NCI-H82 treated with DMSO at 0.1 percent for 48 hours (cell line): ENCODE measurements around the gene DOCK10.
A peak's percentile ranks its signal among the peaks of the same experiment; 100 is the strongest.
"Not testable (repeated sequence)": the region's sequence is repeated elsewhere in the genome, so short reads cannot be mapped to it uniquely, and the experiment has no call there.

Experiments
- DNase-seq: peaks from one replicate; lab custom pipeline; 2025; ENCODE audit not compliant: unreplicated experiment; lab: John Stamatoyannopoulos, UW

DOCK10 gene

GRCh38 chr2:224951723-224952481 is 90.4 kb downstream of the DOCK10 start:
- DNase-seq, result no peak

- no peak for DNase-seq
Observed at GRCh38 chr2:224948859-224949258, 93.4 kb downstream of the DOCK10 start.

GRCh38 chr2:224948005-224948404 is 94.3 kb downstream of the DOCK10 start:
- peak; percentile 81 for DNase-seq

- DNase-seq, result no peak
Observed at GRCh38 chr2:224947566-224947965, 94.7 kb downstream of the DOCK10 start.

- DNase-seq, result no peak
Observed at GRCh38 chr2:224946895-224947294, 95.4 kb downstream of the DOCK10 start.

GRCh38 chr2:224944707-224945547 is 97.3 kb downstream of the DOCK10 start:
- DNase-seq, result peak; percentile 26

- not testable (repeated sequence) for DNase-seq
Observed at GRCh38 chr2:224943601-224944041, 98.6 kb downstream of the DOCK10 start.

GRCh38 chr2:224941960-224942359 is 100.3 kb downstream of the DOCK10 start:
- DNase-seq, result no peak

- no peak for DNase-seq
Observed at GRCh38 chr2:224940618-224941017, 101.7 kb downstream of the DOCK10 start.

GRCh38 chr2:224938651-224939182 is 103.6 kb downstream of the DOCK10 start:
- peak; percentile 41 for DNase-seq

- no peak for DNase-seq
Observed at GRCh38 chr2:224937887-224938286, 104.4 kb downstream of the DOCK10 start.

GRCh38 chr2:224934526-224935188 is 107.6 kb downstream of the DOCK10 start:
- no peak for DNase-seq

- DNase-seq, result no peak
Observed at GRCh38 chr2:224933431-224933830, 108.8 kb downstream of the DOCK10 start.

- DNase-seq, result no peak
Observed at GRCh38 chr2:224932522-224932921, 109.7 kb downstream of the DOCK10 start.

GRCh38 chr2:224931956-224932355 is 110.3 kb downstream of the DOCK10 start:
- no peak for DNase-seq

GRCh38 chr2:224930990-224931389 is 111.3 kb downstream of the DOCK10 start:
- DNase-seq, result no peak

- no peak for DNase-seq
Observed at GRCh38 chr2:224930124-224930523, 112.1 kb downstream of the DOCK10 start.

- DNase-seq, result no peak
Observed at GRCh38 chr2:224929512-224929911, 112.8 kb downstream of the DOCK10 start.

- no peak for DNase-seq
Observed at GRCh38 chr2:224927646-224928173, 114.6 kb downstream of the DOCK10 start.

- no peak for DNase-seq
Observed at GRCh38 chr2:224927011-224927410, 115.3 kb downstream of the DOCK10 start.

- DNase-seq, result no peak
Observed at GRCh38 chr2:224925810-224926100, 116.5 kb downstream of the DOCK10 start.
